ENCODE results near the gene QRICH2. TPM values are rescaled to one million over a fixed set of nuclear protein-coding genes. Genes with fewer than 3 reads are reported as not detected.

Gene QRICH2
- total RNA-seq, 1 donor from 2014 or later, result 2.1 TPM

DNA sequence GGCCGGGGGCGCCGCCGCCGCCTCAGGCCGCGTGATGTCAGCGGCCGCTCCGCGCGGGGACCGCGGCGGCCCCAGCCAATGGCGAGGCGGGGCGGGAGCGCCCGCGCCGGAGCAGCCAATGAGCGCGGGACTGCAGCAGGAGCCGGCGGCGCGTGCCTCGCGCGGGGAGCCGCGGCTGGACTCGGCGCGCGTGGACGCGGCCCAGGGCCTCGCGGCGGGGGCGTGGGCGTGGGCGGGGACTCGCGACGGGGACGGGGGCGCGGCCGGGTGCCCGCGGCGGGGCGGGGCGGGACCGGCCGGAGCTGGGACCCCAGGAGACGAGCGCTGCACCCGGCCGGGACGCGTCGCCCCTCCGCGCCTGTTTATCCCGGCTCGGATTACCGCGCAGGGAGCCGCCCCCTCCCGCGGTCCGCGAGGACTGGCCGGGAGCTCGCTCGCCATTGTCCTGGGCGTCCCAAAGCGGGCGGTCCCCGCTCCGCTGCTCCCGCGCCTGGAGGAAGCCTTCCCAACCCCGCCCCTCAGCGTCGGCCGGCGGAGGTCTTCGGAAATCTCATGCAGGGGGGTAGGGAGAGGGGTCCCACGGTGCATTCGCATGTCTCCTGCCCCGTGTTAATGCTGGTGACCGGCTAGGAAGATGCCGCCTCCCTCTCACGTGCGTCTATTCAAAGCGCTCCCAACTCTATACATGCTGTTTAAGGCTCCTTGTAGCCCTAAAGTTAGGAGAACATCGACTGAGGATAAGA is 67.4 kb downstream of the QRICH2 start, which contains the start of gene RNF157:
TSS of gene RNF157 (minus strand) at position 33 of the 743 bp plus-strand sequence. CDS start 253 bp downstream, outside the sequence.
- H3K36me3 ChIP-seq (ENCODE audit: control insufficient read depth in 3 of 3, insufficient read depth in 3 of 3, low read length in 3 of 3), result no peaks in the 10 kb centered on the region
- H3K9me3 ChIP-seq (ENCODE audit: control insufficient read depth in 3 of 3, low read length in 3 of 3), result no peaks in the 10 kb centered on the region
- peak within 1 kb of the TSS; percentile 74 to 95 (median 86) for H3K4me3 ChIP-seq (ENCODE audit: low read length in 3 of 3)
- H3K27me3 ChIP-seq (ENCODE audit: control insufficient read depth in 3 of 3, insufficient read depth in 3 of 3, low read length in 3 of 3), result peaks cover 0 to 3% (median 0%) of the 10 kb centered on the region in 3 donors
- H3K9ac ChIP-seq (ENCODE audit: low read depth in 1 of 3, low read length in 3 of 3), result peak within 1 kb of the TSS; percentile 79 to 93 (median 89)
- peak within 1 kb of the TSS; percentile 71 for H3K27ac ChIP-seq (ENCODE audit: low read depth, low read length)
- H3K4me1 ChIP-seq (ENCODE audit: control insufficient read depth in 3 of 3, insufficient read depth in 3 of 3, low read length in 3 of 3), result peaks cover 21 to 36% (median 24%) of the 10 kb centered on the region in 3 donors

- Histone ChIP-seq H3K9me3 (ENCODE audit: control insufficient read depth in 3 of 3, low read length in 3 of 3) (no peaks in the 10 kb centered on the region), H3K27me3 (ENCODE audit: control insufficient read depth in 3 of 3, insufficient read depth in 3 of 3, low read length in 3 of 3) (peaks cover 0 to 3% (median 0%) of the 10 kb centered on the region in 3 donors), H3K4me3 (ENCODE audit: low read length in 3 of 3) (peak overlapping the region; percentile 51 to 68 (median 62)), H3K27ac (ENCODE audit: low read depth, low read length) (peak overlapping the region; percentile 66), H3K4me1 (ENCODE audit: control insufficient read depth in 3 of 3, insufficient read depth in 3 of 3, low read length in 3 of 3) (peaks cover 21 to 36% (median 24%) of the 10 kb centered on the region in 3 donors), H3K9ac (ENCODE audit: low read depth in 1 of 3, low read length in 3 of 3) (peak overlapping the region; percentile 43 to 79 (median 79)), H3K36me3 (ENCODE audit: control insufficient read depth in 3 of 3, insufficient read depth in 3 of 3, low read length in 3 of 3) (no peaks in the 10 kb centered on the region)
Measured at GRCh38 chr17:76239538-76240274, 68.4 kb downstream of the QRICH2 start.

- no peaks in the 10 kb centered on the region for H3K9me3 ChIP-seq (ENCODE audit: control insufficient read depth in 3 of 3, low read length in 3 of 3)
- H3K4me3 ChIP-seq (ENCODE audit: low read length in 3 of 3), result peak overlapping the region in 1 of 3 donors; percentile 62
- peaks cover 0 to 3% (median 0%) of the 10 kb centered on the region in 3 donors for H3K27me3 ChIP-seq (ENCODE audit: control insufficient read depth in 3 of 3, insufficient read depth in 3 of 3, low read length in 3 of 3)
- peak overlapping the region in 1 of 3 donors; percentile 79 for H3K9ac ChIP-seq (ENCODE audit: low read depth in 1 of 3, low read length in 3 of 3)
- peak overlapping the region; percentile 66 for H3K27ac ChIP-seq (ENCODE audit: low read depth, low read length)
- no peaks in the 10 kb centered on the region for H3K36me3 ChIP-seq (ENCODE audit: control insufficient read depth in 3 of 3, insufficient read depth in 3 of 3, low read length in 3 of 3)
- peaks cover 20 to 35% (median 21%) of the 10 kb centered on the region in 3 donors for H3K4me1 ChIP-seq (ENCODE audit: control insufficient read depth in 3 of 3, insufficient read depth in 3 of 3, low read length in 3 of 3)
Measured at GRCh38 chr17:76238847-76239537, 69.1 kb downstream of the QRICH2 start.

- H3K9me3 ChIP-seq (ENCODE audit: control insufficient read depth in 3 of 3, low read length in 3 of 3), result no peaks in the 10 kb centered on the region
- no peaks in the 10 kb centered on the region for H3K36me3 ChIP-seq (ENCODE audit: control insufficient read depth in 3 of 3, insufficient read depth in 3 of 3, low read length in 3 of 3)
- H3K4me3 ChIP-seq (ENCODE audit: low read length in 3 of 3), result no peak overlapping the region
- no peaks in the 10 kb centered on the region for H3K27me3 ChIP-seq (ENCODE audit: control insufficient read depth in 3 of 3, insufficient read depth in 3 of 3, low read length in 3 of 3)
- H3K4me1 ChIP-seq (ENCODE audit: control insufficient read depth in 3 of 3, insufficient read depth in 3 of 3, low read length in 3 of 3), result peaks cover 17 to 26% (median 21%) of the 10 kb centered on the region in 3 donors
- no peak overlapping the region for H3K9ac ChIP-seq (ENCODE audit: low read depth in 1 of 3, low read length in 3 of 3)
- no peak overlapping the region for H3K27ac ChIP-seq (ENCODE audit: low read depth, low read length)
Measured at GRCh38 chr17:76237859-76238313, 70.2 kb downstream of the QRICH2 start.

- Histone ChIP-seq H3K27ac (ENCODE audit: low read depth, low read length) (no peak overlapping the region), H3K27me3 (ENCODE audit: control insufficient read depth in 3 of 3, insufficient read depth in 3 of 3, low read length in 3 of 3) (no peaks in the 10 kb centered on the region), H3K4me1 (ENCODE audit: control insufficient read depth in 3 of 3, insufficient read depth in 3 of 3, low read length in 3 of 3) (peaks cover 9 to 14% (median 14%) of the 10 kb centered on the region in 3 donors), H3K9me3 (ENCODE audit: control insufficient read depth in 3 of 3, low read length in 3 of 3) (no peaks in the 10 kb centered on the region), H3K4me3 (ENCODE audit: low read length in 3 of 3) (no peak overlapping the region), H3K36me3 (ENCODE audit: control insufficient read depth in 3 of 3, insufficient read depth in 3 of 3, low read length in 3 of 3) (no peaks in the 10 kb centered on the region), H3K9ac (ENCODE audit: low read depth in 1 of 3, low read length in 3 of 3) (no peak overlapping the region)
Measured at GRCh38 chr17:76236603-76237002, 71.5 kb downstream of the QRICH2 start.

DNA sequence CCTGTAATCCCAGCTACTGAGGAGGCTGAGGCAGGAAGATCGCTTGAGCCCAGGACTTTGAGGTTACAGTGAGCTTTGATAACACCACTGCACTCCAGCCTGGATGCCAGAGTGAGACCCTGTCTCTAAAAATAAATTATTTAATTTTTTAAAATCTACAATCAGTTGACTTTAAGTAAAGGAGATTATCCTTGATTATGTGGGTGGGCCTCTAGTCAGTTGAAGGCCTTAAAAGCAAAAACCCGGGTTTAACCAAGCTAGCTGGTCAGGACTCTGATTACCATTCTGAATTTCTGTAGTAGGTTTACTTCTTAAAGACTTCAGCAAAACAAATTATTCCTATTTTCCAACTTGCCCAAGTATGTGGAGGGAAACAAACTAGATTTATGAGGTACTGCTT is 72.2 kb downstream of the QRICH2 start:
- H3K9ac ChIP-seq (ENCODE audit: low read depth in 1 of 3, low read length in 3 of 3), result no peak overlapping the region
- no peaks in the 10 kb centered on the region for H3K27me3 ChIP-seq (ENCODE audit: control insufficient read depth in 3 of 3, insufficient read depth in 3 of 3, low read length in 3 of 3)
- no peaks in the 10 kb centered on the region for H3K9me3 ChIP-seq (ENCODE audit: control insufficient read depth in 3 of 3, low read length in 3 of 3)
- H3K27ac ChIP-seq (ENCODE audit: low read depth, low read length), result no peak overlapping the region
- no peak overlapping the region for H3K4me3 ChIP-seq (ENCODE audit: low read length in 3 of 3)
- H3K36me3 ChIP-seq (ENCODE audit: control insufficient read depth in 3 of 3, insufficient read depth in 3 of 3, low read length in 3 of 3), result no peaks in the 10 kb centered on the region
- H3K4me1 ChIP-seq (ENCODE audit: control insufficient read depth in 3 of 3, insufficient read depth in 3 of 3, low read length in 3 of 3), result peaks cover 2 to 9% (median 8%) of the 10 kb centered on the region in 3 donors

DNA sequence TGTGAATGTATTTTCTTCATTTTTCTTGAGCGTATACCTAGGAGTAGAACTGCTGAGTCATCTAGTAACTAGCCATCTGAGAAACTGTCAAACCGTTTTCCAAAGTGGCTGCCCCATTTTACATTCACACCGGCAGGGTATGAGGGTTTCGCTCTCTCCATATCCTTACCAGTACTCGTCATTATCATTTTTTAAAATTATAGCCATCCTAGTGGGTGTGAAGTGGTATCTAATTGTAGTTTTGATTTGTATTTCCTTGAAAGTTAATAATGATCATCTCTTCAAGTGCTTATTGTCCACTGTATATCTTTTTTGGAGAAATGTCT is 73.8 kb downstream of the QRICH2 start:
- H3K9ac ChIP-seq (ENCODE audit: low read depth in 1 of 3, low read length in 3 of 3), result no peak overlapping the region
- H3K4me1 ChIP-seq (ENCODE audit: control insufficient read depth in 3 of 3, insufficient read depth in 3 of 3, low read length in 3 of 3), result peaks cover 0 to 4% (median 0%) of the 10 kb centered on the region in 3 donors
- H3K9me3 ChIP-seq (ENCODE audit: control insufficient read depth in 3 of 3, low read length in 3 of 3), result no peaks in the 10 kb centered on the region
- no peaks in the 10 kb centered on the region for H3K36me3 ChIP-seq (ENCODE audit: control insufficient read depth in 3 of 3, insufficient read depth in 3 of 3, low read length in 3 of 3)
- no peak overlapping the region for H3K4me3 ChIP-seq (ENCODE audit: low read length in 3 of 3)
- no peak overlapping the region for H3K27ac ChIP-seq (ENCODE audit: low read depth, low read length)
- H3K27me3 ChIP-seq (ENCODE audit: control insufficient read depth in 3 of 3, insufficient read depth in 3 of 3, low read length in 3 of 3), result no peaks in the 10 kb centered on the region

GRCh38 chr17:76233588-76234353 is 74.3 kb downstream of the QRICH2 start:
- H3K9ac ChIP-seq (ENCODE audit: low read depth in 1 of 3, low read length in 3 of 3), result no peak overlapping the region
- H3K4me3 ChIP-seq (ENCODE audit: low read length in 3 of 3), result no peak overlapping the region
- H3K27me3 ChIP-seq (ENCODE audit: control insufficient read depth in 3 of 3, insufficient read depth in 3 of 3, low read length in 3 of 3), result no peaks in the 10 kb centered on the region
- no peaks in the 10 kb centered on the region for H3K36me3 ChIP-seq (ENCODE audit: control insufficient read depth in 3 of 3, insufficient read depth in 3 of 3, low read length in 3 of 3)
- H3K27ac ChIP-seq (ENCODE audit: low read depth, low read length), result no peak overlapping the region
- peaks cover 0 to 4% (median 0%) of the 10 kb centered on the region in 3 donors for H3K4me1 ChIP-seq (ENCODE audit: control insufficient read depth in 3 of 3, insufficient read depth in 3 of 3, low read length in 3 of 3)
- H3K9me3 ChIP-seq (ENCODE audit: control insufficient read depth in 3 of 3, low read length in 3 of 3), result no peaks in the 10 kb centered on the region

DNA sequence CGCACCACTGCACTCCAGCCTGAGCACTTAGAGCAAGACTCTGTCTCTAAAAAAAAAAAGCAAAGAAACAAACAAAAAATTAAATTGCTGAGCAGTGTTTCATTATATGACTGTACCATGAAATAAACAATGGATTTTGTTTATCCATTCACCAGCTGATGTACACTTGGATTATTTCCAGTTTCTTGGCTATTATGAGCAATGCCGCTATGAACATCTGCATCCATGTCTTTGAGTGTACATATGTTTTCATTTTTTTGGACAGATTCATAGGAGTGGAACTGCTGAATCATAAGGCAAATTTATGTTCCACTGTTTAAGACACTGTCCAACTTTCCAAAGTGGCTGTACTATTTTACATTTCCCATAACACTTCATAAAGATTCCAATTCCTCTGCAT is 75.7 kb downstream of the QRICH2 start:
- Histone ChIP-seq H3K4me3 (ENCODE audit: low read length in 3 of 3) (no peak overlapping the region), H3K9me3 (ENCODE audit: control insufficient read depth in 3 of 3, low read length in 3 of 3) (no peaks in the 10 kb centered on the region), H3K27ac (ENCODE audit: low read depth, low read length) (no peak overlapping the region), H3K36me3 (ENCODE audit: control insufficient read depth in 3 of 3, insufficient read depth in 3 of 3, low read length in 3 of 3) (no peaks in the 10 kb centered on the region), H3K4me1 (ENCODE audit: control insufficient read depth in 3 of 3, insufficient read depth in 3 of 3, low read length in 3 of 3) (peaks cover 0 to 4% (median 0%) of the 10 kb centered on the region in 3 donors), H3K9ac (ENCODE audit: low read depth in 1 of 3, low read length in 3 of 3) (no peak overlapping the region), H3K27me3 (ENCODE audit: control insufficient read depth in 3 of 3, insufficient read depth in 3 of 3, low read length in 3 of 3) (no peaks in the 10 kb centered on the region)
